Measurements from ENCODE around the gene HSBP1L1. TPM values are rescaled to one million over a fixed set of nuclear protein-coding genes. Genes with fewer than 3 reads are reported as not detected.

HSBP1L1 gene
- total and polyA plus RNA-seq, 2 of the 13 experiments (the other 11 are each of a cell fraction or from before 2014, with no cell fraction given), result 22.6 to 45.1 TPM

GRCh38 chr18:79985172-79985571 is 20.7 kb downstream of the HSBP1L1 start (continued):
- TF ChIP-seq LRRFIP1 (CRISPR knock-in tag; conservative IDR thresholded peaks at IDR 0.05) (no peak), JUND (CRISPR knock-in tag; IDR thresholded peaks at IDR 0.05) (no peak), TFAP4 (IDR thresholded peaks at IDR 0.05; ENCODE audit: borderline replicate concordance, low read depth) (no peak), ZNF496 (CRISPR knock-in tag; IDR thresholded peaks at IDR 0.05; ENCODE audit: insufficient replicate concordance) (no peak), MLLT10 (CRISPR knock-in tag; IDR thresholded peaks at IDR 0.05) (no peak), KDM5B (CRISPR knock-in tag; IDR thresholded peaks at IDR 0.05; ENCODE audit: borderline replicate concordance) (no peak), ETV5 (CRISPR knock-in tag; IDR thresholded peaks at IDR 0.05; ENCODE audit: borderline replicate concordance) (0 out of 2 replicates have a peak, but pooled peaks have one; percentile 25), THYN1 (CRISPR knock-in tag; IDR thresholded peaks at IDR 0.05; ENCODE audit: borderline replicate concordance, low read depth) (no peak), GZF1 (CRISPR knock-in tag; IDR thresholded peaks at IDR 0.05) (no peak), ZNF451 (CRISPR knock-in tag; IDR thresholded peaks at IDR 0.05) (no peak), HNRNPH1 (optimal IDR thresholded peaks at IDR 0.05; ENCODE audit: low read depth, low read length) (no peak), NFYB (CRISPR knock-in tag; IDR thresholded peaks at IDR 0.05) (no peak), BRF2 (CRISPR knock-in tag; IDR thresholded peaks at IDR 0.05) (no peak), CHD4 (IDR thresholded peaks at IDR 0.05; ENCODE audit: borderline replicate concordance, low read length) (no peak), MLXIP (CRISPR knock-in tag; IDR thresholded peaks at IDR 0.05; ENCODE audit: borderline replicate concordance) (no peak), MEF2D (CRISPR knock-in tag; IDR thresholded peaks at IDR 0.05) (0 out of 2 replicates have a peak, but pooled peaks have one; percentile 33), ETV6 (CRISPR knock-in tag; conservative IDR thresholded peaks at IDR 0.05) (no peak), RFX3 (CRISPR knock-in tag; IDR thresholded peaks at IDR 0.05) (no peak), ATM (IDR thresholded peaks at IDR 0.05; ENCODE audit: borderline replicate concordance) (no peak), ZNF709 (CRISPR knock-in tag; IDR thresholded peaks at IDR 0.05) (no peak), ARNT2 (CRISPR knock-in tag; IDR thresholded peaks at IDR 0.05; ENCODE audit: low read depth) (no peak), ZNF143 (CRISPR knock-in tag; IDR thresholded peaks at IDR 0.05) (no peak), ZNF781 (CRISPR knock-in tag; IDR thresholded peaks at IDR 0.05; ENCODE audit: borderline replicate concordance, not compliant biosample characterization) (peak; percentile 48), ZNF737 (CRISPR knock-in tag; IDR thresholded peaks at IDR 0.05; ENCODE audit: borderline replicate concordance) (no peak)

Measured in HepG2 (cell line).